NCI-H1436 (cell line): ENCODE data around the gene LSM11.

Experiments
- DNase-seq: peaks from one replicate; lab custom pipeline; 2025; lab: John Stamatoyannopoulos, UW

LSM11 gene

DNA sequence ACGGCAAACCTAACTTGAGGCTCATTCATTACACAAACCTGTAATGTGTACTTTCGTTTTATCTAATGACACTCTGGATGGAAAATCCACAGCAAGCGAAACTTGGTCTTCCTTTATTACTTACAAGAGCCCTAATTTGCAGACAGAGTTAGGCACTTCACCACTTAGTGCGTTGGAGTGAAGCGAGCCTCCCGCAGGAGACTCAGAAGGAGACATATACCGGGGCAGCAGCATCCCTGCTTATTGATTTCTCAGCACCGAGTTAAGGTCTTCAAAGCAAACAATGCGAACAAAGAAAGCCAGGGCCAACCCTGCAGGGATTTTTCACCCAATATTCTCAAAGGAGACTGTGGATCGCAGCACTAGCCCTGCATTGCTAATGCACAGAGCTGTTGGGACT lies 28.6 kb downstream of the LSM11 start:
- no peak for DNase-seq

DNA sequence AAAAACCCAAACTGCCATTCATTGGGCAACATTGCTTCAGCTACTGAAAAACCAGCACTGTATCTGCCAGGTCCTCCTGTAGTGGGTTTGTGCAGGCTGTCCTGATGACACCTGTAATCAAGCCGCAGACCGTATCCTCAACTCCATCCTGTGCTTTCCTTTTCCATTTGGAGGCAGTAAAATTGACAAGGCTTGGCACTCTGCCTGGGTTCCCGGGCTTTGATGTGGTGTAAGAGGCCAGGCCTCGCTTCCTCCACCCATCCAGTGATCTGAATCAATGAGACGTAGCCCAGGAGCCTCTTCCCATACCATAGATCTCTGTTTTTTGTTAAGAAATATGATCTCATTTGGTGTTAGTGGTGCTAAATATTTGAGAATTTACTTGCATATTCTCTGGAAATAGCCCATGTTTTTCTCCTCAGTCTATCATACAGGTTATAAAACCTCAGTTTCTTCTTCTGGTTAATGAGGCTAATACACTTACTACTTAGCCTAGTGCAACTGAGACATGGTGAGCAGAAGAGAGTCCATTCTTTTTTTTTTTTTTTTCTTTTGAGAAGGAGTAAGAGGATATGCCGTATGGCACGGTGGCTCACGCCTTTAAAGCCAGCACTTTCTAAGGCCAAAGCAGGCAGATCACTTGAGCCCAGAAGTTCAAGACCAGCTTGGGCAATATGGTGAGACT lies 34.8 kb downstream of the LSM11 start:
- DNase-seq = no peak

DNA sequence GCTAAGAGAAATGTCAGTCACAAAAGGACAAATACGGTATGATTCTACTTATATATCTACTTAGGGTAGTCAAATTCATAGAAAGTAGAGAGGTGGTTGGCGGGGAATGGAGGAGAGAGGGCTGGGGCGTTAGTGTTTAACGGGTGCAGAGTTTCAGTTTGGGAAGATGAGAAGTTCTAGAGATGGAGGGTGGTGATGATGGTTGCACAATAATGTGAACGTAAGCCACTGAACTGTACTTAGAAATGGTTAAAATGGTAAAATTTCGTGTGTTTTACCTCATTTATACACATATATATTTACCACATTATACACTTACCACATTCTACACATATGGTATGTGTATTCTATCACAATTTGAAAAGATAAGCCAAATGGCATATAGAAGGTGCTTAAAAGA lies 35.7 kb downstream of the LSM11 start:
- no peak for DNase-seq

DNA sequence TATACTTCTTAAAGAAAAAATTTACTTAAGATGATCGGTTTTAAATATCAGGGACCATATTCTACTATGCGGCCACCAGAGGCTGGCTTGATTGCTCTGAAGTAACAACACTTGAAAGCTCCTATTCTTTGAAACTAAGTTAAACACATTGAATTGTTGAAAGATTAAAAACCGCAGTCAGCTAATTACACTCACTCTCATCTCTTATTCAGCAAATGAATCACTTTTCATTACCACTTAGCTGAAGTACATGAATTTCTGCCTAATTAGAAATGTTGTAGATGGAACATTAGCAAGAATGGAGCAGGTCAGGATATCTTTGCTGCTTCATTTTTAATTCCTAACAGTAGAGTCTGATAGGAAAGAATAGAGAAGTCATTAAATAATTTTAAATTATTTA lies 42.3 kb downstream of the LSM11 start:
- peak; percentile 21 for DNase-seq

DNA sequence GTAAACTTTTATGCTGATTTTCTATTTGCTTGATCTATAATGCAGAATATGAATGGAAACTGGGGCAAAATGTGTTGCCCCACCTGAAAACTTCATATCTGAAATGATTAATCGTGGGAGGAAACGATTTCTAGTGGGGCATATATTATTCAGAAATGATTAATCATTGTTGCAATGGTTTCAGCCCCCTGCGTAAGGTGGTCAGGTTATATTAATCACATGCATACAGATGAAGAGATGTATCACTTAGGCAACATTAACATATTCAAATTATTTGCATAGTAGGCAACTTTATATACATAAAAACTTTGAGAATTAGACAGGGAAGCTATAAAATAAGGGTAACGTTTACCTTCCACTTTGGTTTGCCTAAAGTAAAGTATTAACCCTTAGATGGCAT lies 49.8 kb downstream of the LSM11 start:
- no peak for DNase-seq

DNA sequence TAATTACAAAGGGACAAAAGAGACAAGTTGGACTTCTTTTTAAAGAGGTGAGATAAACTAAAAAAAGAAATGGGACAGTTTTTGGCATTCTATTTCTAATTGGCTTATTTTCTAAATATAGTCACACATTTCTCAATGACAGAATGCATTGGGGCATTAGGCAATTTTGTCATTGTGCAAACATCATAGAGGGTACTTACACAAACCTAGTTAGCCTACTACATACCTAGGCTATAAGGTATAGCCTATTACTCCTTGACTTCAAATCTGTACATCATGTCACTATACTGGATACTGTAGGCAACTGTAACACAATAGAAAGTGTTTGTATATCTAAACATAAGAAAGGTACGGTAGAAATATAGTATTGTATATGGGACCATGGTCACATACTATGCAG lies 56.1 kb downstream of the LSM11 start:
- no peak for DNase-seq

DNA sequence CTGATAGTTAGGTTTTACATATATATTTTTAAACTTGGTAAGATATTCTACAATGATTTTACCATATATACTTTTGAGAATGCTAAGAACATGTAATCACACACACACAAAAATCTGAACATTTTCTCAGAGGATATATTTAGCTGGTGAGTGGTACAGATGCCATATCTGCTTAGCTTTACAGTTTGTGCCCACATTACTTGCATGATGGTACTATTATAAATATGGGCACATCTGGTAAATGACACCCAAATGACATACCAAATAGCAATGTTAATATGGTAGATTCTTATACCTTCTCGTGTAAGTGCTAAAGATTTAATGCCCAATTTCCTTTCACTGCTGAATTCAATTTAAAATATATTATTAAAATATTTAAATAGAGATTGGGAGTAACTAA lies 56.6 kb downstream of the LSM11 start:
- DNase-seq = no peak

DNA sequence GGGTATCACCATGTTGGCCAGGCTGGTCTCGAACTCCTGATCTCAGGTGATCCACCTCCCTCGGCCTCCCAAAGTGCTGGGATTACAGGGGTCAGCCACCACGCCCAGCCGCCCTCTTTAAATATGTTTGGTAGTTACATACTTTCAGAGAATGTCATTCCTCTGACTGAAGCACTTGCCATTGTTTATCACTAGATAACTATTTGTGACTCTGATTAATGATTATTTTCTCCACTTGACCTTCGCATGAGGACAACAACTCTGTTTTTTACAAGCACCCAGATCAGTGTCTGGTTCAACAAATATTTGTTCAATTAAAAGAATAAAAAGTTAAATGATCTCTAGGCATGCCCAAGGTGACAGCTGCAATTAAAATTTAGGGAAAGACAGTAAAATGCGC lies 59.2 kb downstream of the LSM11 start:
- DNase-seq = no peak

DNA sequence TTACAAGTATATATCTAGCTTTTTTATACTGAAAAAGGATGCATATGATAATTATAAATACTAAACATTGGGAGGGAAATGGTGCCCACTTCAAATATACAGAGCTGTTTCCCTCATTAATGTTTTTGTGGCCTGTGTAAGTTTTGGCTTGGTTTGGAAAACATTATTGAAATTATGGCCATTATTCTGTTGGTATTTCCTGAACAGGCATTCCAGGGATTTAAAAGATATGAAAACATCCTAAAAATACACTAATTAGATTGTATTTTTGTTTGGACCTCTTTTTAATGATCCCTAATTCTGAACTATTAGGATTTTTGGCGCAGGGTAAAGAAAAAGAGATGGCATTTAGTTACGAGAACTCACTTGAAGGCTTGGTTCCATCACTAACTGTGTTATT lies 64.5 kb downstream of the LSM11 start:
- DNase-seq = no peak
